ENCODE measurements around the gene GALNT9.

Gene GALNT9

GRCh38 chr12:132292328-132293319 is 36.8 kb downstream of the GALNT9 start:
- no peak overlapping the region for H3K27ac ChIP-seq
- no peak for TF ChIP-seq ZFX (IDR thresholded peaks at IDR 0.05; ENCODE audit: borderline replicate concordance)
- TF ChIP-seq CTCF (IDR thresholded peaks at IDR 0.05): no peak

DNA sequence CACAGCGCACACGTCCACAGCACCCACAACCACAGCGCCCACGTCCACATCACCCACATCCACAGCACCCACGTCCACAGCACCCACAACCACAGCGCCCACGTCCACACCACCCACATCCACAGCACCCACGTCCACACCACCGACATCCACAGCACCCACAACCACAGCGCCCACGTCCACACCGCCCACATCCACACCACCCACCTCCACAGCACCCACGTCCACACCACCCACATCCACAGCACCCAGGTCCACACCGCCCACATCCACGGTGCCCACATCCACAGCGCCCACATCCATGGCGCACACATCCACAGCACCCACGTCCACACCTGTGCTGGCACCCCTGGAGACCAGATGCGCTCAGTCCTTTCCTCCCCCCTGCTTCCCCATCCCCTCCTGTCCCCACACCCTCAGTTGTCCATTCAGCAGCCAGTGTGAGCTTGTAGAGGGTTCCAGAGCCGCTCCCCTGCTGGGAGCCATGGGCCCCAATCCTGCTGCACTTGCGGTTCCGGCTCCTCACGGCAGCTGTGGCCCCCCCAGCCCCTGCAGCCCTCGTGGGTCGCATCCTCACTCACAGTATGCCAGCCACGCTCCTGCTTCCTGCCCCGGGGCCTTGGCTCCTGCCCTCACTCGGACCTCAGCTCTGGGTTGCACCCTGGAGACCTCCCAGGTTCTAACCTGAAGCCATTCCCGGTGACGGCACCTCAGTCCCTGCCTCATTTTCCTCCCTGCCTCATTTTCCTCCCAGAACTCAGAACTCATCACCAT is 37.8 kb downstream of the GALNT9 start:
- H3K27ac ChIP-seq: no peak overlapping the region
- TF ChIP-seq CTCF (IDR thresholded peaks at IDR 0.05): no peak
- TF ChIP-seq ZFX (IDR thresholded peaks at IDR 0.05; ENCODE audit: borderline replicate concordance): no peak

DNA sequence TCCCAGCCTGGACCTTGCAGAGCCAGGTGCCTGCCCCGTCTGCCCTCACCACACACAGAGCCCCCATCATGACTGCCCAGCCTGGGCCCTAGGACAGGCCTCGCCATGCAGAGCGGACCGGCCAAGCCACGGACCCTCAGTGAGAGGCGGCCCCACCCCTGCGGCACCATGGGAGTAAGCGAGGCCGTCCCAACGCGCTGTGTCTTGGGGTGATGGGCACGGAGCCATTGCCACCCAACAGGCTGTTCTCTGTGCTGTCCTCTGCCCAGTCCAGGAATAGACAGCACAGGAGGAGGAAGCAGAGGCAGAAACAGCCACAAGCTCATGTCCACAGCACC is 39.2 kb downstream of the GALNT9 start:
- no peak overlapping the region for H3K27ac ChIP-seq
- TF ChIP-seq CTCF (IDR thresholded peaks at IDR 0.05) (no peak), ZFX (IDR thresholded peaks at IDR 0.05; ENCODE audit: borderline replicate concordance) (no peak)

DNA sequence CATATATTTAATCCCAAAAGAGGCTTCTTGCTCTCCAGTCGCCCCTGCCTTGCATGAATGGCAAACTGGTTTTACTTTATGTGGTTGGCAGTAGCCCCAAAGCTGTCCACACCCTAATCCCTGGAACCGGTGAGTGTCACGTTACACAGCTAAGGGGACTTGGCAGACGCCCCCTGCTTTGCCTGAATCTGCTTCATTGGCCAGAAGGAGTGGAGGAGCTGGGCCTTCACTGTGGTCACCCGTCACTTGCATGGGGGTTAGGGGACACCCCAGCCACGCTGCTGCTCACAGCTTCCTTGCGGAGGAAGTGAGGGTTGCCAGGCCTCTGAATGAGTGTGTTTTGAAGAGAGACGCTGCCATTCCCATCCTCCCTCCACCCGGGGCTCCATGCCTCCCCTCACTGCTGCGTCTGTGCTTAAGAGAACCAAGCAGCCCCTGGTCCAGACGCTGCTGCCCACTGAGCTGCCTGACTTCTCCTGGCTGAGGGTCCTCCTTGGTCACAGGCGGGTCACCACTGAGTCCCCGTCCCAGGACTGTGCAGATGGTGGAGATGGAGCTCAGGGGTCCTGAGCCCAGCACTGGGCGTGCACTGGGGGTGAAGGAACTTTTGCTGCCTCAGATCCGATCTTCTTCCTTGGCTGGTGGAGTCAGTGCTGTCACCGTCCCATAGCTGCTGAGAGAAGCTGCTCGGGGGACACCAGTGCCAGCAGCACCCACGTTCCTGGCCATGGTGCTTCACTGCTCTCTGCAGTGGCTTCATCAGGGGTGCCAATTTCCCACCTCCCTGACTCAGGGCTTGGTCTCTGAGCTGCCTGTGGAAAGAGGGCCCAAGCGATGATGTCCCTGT is 39.8 kb downstream of the GALNT9 start:
- TF ChIP-seq CTCF (IDR thresholded peaks at IDR 0.05): no peak
- no peak for TF ChIP-seq ZFX (IDR thresholded peaks at IDR 0.05; ENCODE audit: borderline replicate concordance)
- H3K27ac ChIP-seq: no peak overlapping the region

- TF ChIP-seq CTCF (IDR thresholded peaks at IDR 0.05) (no peak), ZFX (IDR thresholded peaks at IDR 0.05; ENCODE audit: borderline replicate concordance) (no peak)
- H3K27ac ChIP-seq: no peak overlapping the region
These were observed 40.7 kb downstream of the GALNT9 start for GRCh38 chr12:132288516-132289215.

- H3K27ac ChIP-seq: no peak overlapping the region
- TF ChIP-seq CTCF (IDR thresholded peaks at IDR 0.05) (no peak), ZFX (IDR thresholded peaks at IDR 0.05; ENCODE audit: borderline replicate concordance) (no peak)
These were observed 41.8 kb downstream of the GALNT9 start for GRCh38 chr12:132287391-132288238.

Data from 22Rv1 (cell line).